ENCODE measurements around the gene FAM120A.

Gene FAM120A

DNA sequence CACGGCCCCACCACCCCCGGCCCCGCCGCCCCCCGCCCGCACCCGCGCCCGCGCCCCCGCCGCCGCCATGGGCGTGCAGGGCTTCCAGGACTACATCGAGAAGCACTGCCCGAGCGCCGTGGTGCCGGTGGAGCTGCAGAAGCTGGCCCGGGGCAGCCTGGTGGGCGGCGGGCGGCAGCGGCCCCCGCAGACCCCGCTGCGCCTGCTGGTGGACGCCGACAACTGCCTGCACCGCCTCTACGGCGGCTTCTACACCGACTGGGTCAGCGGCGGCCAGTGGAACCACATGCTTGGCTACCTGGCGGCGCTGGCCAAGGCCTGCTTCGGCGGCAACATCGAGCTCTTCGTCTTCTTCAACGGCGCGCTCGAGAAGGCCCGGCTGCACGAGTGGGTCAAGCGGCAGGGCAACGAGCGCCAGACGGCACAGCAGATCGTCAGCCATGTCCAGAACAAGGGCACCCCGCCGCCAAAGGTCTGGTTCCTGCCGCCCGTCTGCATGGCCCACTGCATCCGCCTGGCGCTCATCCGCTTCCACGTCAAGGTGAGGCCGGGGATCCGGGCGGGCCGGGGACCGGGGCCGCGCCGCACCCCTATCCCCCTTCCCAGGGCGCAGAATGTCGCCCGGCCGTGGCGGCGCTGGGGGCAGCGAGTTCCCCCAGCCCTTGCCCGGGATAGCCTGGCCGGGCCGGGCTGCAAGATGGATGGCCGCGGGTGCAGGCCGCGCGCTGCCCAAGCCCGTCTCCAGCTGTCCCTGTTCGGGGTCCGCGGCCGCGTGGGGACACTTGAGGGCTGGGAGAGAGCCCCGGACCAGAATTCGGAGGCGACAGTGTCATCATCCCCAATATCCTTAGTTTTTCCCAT, 594 bp downstream of the FAM120A start:
- DNase-seq (ENCODE audit: low read depth in 3 of 3), result peak; percentile 11 to 42 (median 19)

DNA sequence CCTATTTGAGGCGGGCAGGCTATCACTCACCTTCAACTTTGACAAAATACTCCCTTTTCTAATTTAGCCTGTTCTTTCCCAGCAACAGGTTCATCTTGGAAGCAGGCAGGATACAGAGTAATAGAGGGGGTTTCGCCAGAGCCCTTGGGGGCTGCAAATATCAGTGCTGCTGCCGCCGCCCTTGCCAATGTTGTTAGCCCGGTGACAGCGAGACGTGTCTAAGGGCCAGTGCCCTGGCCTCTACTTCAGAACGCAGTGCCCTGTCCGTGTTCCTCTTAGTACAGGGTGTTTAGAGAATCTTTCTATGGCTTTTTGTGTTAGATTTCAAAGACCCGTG, 1.2 kb downstream of the FAM120A start:
- peak in 1 of 3 experiments; percentile 7 for DNase-seq (ENCODE audit: low read depth in 3 of 3)

DNA sequence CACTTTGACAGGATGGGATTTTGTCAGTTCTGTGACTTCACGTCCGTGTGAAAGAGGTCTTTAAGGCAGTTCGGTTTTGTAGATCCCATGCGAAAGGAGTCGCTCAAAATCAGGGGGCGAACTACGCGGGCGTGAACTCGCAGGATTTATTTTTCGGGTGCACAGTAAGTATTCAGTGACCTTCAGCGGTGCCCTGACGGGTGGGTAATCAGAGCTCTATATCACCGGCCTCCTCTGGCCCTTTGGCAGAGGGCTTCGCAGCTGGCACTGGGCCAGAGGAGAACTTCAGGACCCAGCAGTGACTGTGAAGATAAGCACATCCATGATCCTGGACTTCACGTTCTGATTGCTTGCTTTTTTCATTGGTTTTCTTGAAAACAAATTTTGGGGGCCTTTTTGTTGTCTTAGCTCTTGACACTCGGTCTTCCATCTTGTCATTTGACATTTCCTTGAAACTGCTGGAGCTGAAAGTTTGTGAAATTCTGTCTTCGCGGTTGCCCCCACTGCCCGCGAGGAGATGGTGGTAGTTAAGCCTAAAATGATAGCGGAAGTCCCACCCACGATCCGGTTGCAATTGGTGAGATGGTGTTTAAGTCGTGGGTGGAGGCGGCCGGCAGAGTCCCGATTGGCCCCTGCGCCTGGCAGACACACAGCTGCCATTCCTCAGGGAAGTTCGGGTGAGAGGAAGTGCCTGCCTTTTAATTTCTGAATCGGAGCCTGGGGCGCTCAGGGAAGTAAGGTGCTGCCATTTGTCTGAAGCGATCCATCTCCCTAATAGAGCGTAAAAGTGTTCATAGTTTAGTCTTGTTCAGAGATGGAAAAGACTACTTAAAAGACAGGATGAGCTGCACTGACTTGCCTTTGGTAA, 1.8 kb downstream of the FAM120A start, which contains the start of gene FAM120AOS:
Gene FAM120AOS (minus strand): TSS at position 535 of the 868 bp plus-strand sequence. CDS start 872 bp downstream, outside the sequence.
- peak; percentile 77 to 84 (median 81) for DNase-seq (ENCODE audit: low read depth in 3 of 3)

DNA sequence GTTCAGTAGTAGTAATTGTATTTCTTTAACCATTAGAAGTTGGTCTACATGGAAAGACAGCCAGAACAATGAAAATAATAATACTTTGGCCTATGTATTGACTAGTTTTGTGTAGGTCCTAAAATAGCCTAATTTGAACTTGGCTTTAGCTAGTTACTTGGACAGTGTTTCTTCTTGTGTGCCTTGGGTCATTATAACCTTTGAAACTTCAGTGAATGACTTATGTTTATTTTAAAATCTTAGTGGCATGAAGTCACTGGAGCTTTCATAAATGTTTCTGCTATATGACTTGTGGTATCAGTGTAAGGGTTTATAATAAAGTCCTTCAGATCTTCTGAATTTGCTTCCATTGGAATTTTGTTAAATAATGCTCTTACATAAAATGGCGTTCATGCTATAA, 4.5 kb downstream of the FAM120A start:
- no peak for DNase-seq (ENCODE audit: low read depth in 3 of 3)

DNA sequence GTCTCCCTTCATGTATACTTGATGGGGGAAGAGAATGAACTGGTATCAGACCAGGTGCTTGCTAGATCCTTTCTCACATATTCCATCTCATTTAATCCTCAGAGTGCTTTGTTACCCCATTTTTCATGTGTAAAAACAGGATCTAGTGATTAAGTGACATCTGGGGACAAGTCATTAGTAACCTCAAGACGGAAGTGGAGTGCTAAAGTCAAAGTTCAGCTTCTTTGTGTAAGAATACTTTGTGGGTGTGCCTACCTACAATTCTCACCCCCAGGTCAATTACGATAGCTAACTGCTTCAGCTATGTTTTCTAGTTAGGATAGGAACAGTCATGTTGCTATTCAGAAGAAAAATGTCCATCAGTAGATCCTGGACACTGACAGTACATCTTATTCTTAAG, 5.0 kb downstream of the FAM120A start:
- no peak for DNase-seq (ENCODE audit: low read depth in 3 of 3)

DNA sequence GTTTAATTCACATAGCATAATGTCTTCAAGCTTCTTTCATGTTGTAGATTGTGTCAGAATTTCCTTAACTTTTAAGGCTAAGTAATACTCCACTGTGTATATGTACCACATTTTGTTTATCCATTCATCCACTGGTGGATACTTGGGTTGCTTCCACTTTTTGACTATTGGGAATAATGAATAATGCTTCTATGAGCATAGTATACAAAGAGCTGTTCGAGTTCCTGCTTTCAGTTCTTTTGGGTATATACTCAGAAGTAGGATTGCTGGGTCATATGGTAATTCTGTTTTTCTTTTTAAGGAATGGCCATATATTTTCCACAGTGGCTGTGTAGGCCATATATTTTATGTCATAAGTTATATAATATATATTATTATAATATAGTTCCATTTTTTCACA, 5.5 kb downstream of the FAM120A start:
- no peak for DNase-seq (ENCODE audit: low read depth in 3 of 3)

DNA sequence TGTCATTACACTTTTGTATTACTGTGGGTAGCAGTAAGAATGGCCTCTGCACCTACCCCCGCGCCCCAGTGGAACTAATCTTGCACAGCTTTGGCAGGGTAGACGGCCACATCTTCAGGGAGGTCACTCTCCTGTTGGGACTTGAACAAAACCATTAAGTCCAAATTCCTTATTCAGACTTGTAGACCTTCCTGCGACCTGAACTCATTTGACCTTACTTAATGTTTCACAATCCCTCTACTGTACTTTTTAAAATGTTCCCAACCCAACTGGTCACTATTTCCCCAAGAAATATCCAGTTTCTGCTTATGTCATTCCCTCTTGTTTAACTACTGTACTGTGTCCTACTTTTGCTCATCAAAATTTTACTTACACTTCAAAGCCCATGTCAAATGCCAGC, 7.2 kb downstream of the FAM120A start:
- no peak for DNase-seq (ENCODE audit: low read depth in 3 of 3)

DNA sequence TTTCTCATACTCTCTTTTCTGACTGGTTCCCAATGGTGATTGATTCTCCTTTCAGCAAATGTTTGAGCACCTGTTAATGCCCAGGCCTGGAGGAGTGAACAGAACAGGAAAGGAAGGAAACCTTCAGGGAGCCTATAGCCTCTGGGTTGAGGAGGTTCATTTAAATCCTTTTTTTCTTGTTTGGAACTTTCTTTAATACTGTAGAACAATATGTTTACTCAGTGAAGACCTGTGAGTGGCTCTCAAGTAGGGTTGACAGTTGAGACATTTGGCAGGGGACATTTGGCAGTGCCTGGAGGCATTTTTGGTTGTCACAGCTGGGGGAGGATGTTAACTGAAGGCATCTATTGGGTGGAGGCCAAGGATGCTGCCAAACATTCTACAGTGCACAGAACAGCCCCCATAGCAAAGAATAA, 8.0 kb downstream of the FAM120A start:
- no peak for DNase-seq (ENCODE audit: low read depth in 3 of 3)

DNA sequence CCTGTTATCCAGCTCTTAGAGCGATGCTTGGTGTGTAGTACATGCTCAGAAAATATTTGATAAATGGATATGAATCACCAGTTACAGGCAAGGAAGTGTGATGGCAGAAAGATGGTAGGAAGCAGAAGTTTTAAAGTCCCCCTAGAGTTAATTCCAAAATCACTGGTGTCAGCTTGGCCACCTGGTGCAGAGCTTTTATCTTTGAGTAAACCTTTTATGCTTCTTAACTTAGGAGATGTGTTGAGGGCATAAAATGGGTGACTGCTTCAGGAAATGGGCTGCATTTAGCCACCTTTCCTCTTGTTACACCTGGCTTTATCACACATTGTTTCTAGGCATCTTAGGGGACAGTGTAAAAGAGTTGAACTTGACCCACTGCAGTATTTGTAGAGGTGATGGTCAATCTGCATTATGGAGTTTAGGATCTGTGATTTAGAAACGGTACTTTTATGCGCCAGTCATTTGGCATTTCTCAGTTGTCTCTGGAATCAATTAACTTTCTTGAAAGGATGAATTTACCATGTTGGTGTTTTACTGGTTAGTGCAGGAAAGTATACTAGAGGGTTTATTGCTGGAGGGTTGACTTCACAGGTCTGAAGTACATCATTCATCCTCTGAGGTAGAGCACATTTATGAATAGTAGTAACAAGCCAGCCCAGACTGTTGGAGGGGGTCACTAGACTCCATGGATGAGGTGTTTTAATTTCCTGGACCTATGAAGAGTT, 9.4 kb downstream of the FAM120A start:
- DNase-seq (ENCODE audit: low read depth in 3 of 3), result no peak

DNA sequence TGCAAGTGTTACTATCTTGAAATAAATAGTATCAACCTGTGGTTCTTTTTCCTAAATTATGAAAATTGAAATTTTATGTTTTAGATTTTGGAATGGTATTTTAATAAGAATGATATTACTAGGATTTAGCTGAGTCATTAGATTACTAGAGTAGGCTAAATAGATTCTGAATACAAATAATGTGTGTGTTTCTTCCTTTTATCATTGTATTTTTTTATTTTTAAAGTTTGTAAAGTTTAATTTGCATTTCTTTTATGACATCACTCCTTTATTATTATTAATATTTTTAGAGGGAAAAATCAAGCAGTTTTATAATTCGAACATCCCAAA, 9.9 kb downstream of the FAM120A start:
- DNase-seq (ENCODE audit: low read depth in 3 of 3), result no peak

DNA sequence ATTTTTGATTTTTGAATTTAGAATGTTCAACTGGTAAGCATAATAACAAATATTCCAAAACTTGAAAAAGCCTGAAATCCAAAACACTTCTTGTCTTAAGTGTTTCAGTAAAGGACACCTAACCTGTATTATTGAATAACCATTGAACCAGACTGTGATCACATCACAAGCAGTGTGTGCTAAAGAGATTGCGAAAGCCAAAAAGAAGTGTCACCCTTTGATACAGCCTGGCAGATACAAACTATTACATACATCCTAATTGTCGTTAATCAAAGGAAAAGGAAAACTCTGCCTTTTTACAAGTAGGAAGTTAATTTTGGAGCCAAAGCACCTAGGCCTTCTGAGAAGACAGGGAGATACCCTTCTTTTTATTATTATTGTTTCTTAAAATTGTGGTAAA, 10.3 kb downstream of the FAM120A start:
- DNase-seq (ENCODE audit: low read depth in 3 of 3), result no peak

DNA sequence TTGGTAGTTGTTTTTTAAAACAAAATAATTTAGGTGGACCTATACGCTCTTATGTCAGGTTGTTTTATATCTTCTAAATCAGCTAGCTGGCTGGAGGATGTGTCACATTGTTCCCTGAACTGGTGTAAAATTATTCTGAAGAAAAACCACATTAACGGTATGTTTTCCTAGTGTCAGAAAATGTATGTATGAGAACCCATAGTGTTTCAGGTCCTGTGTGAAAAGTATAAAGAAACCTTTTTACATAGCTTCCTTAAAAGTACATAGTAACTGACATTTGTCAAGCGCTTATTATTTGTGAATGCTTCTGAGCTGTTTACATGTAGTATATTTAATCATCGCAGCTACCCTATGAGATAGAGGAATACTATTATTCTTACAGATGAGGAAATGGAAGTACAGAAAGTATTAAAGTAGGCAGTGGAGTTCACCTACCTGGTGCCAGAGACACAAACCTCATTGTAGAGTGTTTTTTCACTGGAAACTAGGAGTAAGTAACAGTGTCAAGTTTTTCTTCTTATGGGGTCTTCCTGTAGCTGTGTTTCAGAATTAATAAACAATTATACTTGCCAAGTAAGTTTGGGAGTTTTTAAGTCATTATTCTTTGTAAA, 12.3 kb downstream of the FAM120A start:
- DNase-seq (ENCODE audit: low read depth in 3 of 3), result no peak

DNA sequence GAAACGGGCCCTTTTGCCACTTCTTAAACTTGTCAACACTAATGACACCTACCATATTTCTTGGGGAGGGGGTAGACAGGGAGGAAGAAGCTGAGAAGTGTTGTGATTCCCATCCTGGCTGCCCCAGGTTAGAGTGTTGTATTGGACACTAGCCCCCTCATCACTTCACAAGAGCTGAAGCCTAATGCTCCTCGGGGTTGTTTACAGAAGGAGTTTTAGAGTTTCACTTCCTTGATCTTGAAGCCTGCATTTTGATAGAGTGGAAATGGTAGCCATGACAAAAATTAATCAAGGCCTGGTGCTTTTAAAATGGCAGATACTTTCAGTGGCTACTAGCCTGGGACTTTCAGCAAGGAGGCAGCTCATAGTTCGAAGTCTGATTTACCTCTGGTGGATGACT, 12.9 kb downstream of the FAM120A start:
- no peak for DNase-seq (ENCODE audit: low read depth in 3 of 3)

DNA sequence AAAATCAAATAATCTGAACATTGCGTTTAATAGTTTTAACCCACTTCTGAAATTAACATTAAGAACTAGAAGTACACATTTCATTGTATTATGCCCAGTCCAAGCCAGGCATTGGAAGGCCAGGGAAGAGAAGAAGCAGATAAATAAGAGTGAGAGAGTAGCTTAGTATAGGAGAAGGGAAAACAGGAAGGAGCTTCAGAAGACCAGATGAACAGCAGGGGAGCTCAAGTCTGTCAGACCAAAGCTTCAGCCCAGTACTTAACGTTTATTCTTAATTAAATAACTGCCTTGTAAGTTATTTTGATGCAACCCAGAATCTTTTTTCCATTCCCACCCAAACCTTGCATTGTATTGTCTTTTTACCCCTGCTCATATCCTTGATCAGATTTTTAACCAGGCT, 13.4 kb downstream of the FAM120A start:
- DNase-seq (ENCODE audit: low read depth in 3 of 3), result no peak

DNA sequence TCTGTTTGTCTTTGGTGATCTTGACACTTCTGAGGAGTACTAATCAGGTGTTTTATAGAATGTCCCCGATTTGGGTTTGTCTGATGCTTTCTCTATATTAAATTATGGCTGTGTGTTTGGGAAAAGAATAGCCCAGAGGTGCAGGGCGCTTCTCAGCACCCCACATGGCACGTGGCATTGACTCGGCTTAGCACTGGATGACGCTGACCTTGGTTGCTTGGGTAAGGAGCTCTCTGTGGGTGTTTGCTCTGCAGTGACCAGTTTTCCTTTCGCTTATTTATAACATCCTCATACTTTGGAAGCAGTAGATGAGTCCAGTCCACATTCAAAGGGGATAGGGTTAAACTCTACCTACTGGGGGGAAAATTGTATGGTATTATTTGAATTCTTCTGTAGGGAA, 14.4 kb downstream of the FAM120A start:
- no peak for DNase-seq (ENCODE audit: low read depth in 3 of 3)

DNA sequence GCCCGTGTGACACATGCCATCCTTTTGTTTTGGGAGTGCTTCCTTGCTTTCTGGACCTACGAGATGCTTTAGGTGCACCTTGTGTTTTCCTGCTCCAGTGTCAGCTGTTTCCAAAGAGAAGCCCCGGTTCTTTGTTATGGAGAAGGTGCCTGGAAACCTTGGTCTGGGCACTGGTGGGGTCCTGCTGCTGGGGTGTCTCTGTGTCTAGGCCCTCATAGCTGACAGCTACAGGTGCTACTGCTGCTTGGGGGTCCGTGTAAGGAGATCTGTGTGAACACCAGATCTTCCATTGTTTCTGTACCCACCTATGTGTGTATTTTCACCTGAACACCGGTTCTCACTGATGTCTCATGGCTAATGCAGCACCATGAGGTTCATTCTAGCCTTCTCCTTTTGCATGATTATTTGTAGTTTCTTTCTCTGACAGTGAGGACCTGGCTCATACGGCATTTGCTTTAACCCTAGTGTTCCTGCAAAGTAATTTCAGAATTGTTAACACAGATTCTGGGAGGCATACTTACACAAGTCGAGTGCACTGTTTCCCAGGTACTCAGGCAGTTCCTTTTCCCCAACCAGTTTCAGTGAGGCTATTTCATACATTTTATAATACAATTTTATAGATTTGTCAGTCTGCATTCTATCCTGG, 15.1 kb downstream of the FAM120A start:
- no peak for DNase-seq (ENCODE audit: low read depth in 3 of 3)

DNA sequence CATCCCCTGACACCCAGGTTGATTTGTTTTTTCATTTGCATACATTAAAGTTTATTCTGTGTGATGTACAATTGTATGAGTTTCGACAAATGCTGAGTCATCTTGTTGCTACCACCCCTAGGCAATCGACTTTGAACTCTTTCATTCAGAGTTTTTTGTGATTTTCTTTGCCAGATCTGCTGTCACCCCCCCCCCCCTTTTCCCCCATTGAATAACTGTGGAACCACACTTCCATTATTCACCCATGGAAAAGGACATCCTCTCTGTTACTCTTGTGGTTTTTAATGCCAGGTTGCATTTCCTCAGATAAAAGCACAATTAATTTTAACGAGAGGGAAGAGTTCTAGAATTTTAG, 15.6 kb downstream of the FAM120A start:
- DNase-seq (ENCODE audit: low read depth in 3 of 3), result no peak

DNA sequence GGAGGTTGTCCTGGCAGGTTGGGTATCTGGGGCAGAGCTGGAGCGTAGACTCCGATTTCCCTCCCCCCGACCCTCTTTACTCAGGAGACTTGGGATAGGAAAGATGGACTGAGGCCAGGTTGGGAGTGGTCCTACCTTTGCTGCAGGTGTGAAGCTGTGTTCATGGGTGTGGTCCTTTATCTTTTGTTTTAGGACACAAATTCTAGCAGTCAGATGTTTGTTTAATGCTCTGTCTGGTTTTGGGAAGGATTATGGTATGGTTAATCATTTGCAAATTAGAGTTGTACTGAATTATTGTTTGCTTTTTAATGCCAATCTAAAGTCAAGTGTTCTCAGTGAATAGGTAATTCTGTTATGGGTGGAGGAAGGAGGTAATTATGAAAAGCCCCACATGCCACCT, 16.0 kb downstream of the FAM120A start:
- DNase-seq (ENCODE audit: low read depth in 3 of 3), result no peak

DNA sequence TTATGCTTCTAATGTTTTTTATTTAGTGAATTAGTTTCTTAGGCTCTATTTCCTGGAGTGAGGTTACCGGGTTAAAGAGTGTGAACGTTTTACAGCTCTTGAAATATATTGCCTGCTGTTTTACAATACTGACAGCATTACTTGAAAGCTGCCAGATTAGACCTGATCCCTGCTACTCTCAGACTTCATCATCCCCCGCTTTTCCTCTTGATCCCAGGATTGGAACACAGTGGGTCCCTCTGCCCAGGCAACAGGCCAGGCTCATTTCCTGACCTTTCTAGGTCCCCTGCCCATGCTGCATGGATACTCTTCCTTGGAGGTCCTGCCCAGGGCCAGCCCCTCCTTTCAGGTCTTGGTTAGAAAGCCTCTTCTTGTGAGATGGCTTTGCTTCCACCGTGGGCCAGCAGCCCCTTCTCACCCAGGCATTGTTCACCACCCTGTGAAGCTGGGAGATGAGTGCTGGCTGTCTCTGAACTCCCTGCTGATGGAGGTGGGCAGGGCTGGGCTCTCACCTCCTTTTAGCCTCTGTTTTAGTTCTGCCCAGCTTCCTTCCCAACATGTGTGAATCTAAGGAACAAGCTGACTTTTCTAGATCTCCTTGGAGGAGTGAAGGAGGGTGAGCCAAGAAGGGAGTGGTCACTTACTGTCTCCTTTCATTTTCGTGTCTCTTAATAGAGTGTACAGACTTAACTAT, 17.4 kb downstream of the FAM120A start:
- DNase-seq (ENCODE audit: low read depth in 3 of 3), result no peak

DNA sequence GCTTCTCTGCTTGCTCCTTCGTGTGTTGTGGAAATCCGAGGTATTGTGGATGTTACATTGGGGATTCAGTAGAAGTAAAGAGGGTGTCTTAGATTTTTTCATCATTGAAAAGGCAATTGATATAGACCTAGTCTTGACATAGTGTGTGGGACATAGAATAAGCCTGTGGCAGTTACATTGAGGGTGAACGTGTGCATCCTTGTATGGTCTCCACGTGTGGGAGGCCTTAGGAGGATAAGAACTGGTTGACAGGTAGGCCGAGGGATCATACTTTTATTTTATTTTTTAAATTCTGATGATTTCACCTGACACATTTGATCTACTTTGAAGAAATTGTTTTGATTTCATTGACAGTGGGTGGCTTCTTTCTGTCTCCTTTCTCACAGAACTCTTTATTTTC, 18.9 kb downstream of the FAM120A start:
- no peak for DNase-seq (ENCODE audit: low read depth in 3 of 3)

DNA sequence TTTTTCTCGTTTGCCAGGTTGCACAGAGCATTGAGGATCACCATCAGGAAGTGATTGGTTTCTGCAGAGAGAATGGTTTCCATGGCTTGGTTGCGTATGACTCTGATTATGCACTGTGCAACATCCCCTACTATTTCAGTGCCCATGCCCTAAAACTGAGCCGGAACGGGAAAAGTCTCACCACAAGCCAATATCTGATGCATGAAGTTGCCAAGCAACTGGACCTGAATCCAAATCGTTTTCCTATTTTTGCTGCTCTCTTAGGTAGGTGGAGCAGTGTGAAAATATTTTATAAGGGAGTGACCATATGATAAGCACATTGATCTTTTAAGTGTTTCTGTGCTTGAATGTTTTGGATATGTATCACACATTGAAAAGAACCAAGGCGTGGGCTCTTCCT, 19.6 kb downstream of the FAM120A start:
- DNase-seq (ENCODE audit: low read depth in 3 of 3), result no peak
